Immature natural killer cell (primary cell): ENCODE data around the gene TWSG1. TPM values are rescaled to one million over a fixed set of nuclear protein-coding genes. Genes with fewer than 3 reads are reported as not detected.
A peak's percentile ranks its signal among the peaks of the same experiment; 100 is the strongest.

ENCODE experiments used
- DNase-seq, 3 donors: peaks; one replicate each; pipeline ENCODE4 v3.0.0; 2022; ENCODE audit warnings: mixed read lengths in 1 of 3
- H3K27ac Mint-ChIP-seq, 6 donors: one replicate each; pipeline ENCODE4 v1.8.0; 2020; ENCODE audit warnings: mixed read lengths in 6 of 6, mild to moderate bottlenecking in 5 of 6, inconsistent platforms in 4 of 6, moderate library complexity in 3 of 6
- H3K27me3 Mint-ChIP-seq, 3 donors: one replicate each; pipeline ENCODE4 v1.8.0; 2020 to 2021; ENCODE audit warnings: low read depth in 3 of 3, mild to moderate bottlenecking in 3 of 3, mixed read lengths in 3 of 3, moderate library complexity in 3 of 3, inconsistent platforms in 1 of 3
- H3K36me3 Mint-ChIP-seq, 3 donors: one replicate each; pipeline ENCODE4 v1.8.0; 2020; ENCODE audit warnings: mixed read lengths in 3 of 3, inconsistent platforms in 2 of 3, mild to moderate bottlenecking in 2 of 3
- H3K4me1 Mint-ChIP-seq, 2 donors: one replicate each; pipeline ENCODE4 v1.8.0; 2020; ENCODE audit warnings: inconsistent platforms in 2 of 2, mild to moderate bottlenecking in 2 of 2, mixed read lengths in 2 of 2, moderate library complexity in 1 of 2
- H3K4me3 Mint-ChIP-seq, 5 donors: one replicate each; pipeline ENCODE4 v1.8.0; 2020; ENCODE audit warnings: mild to moderate bottlenecking in 5 of 5, mixed read lengths in 5 of 5, inconsistent platforms in 3 of 5, moderate library complexity in 3 of 5
- H3K9me3 Mint-ChIP-seq, 6 donors: one replicate each; pipeline ENCODE4 v1.8.0; 2020; ENCODE audit warnings: mild to moderate bottlenecking in 6 of 6, mixed read lengths in 6 of 6, inconsistent platforms in 4 of 6, moderate library complexity in 3 of 6
- polyA plus RNA-seq, 3 donors: library from polyadenylated mRNA; unstranded; fragments of 300-500 nt; fragmentation: Illumina TruSeq; gene quantifications; one replicate each; pipeline ENCODE4 v1.2.3, GENCODE V29; 2021

Gene TWSG1
- polyA plus RNA-seq: 1 to 10 TPM; 5.1 to 5.3 (median 5.3) TPM

- DNase-seq: peak; percentile 89 to 92 (median 92)
- Mint-ChIP-seq H3K4me3 (peak within 1 kb of the TSS; percentile 80 to 94 (median 91)), H3K9me3 (no peaks in the 10 kb centered on the region), H3K36me3 (peaks cover 3 to 9% (median 8%) of the 10 kb centered on the region in 3 donors), H3K4me1 (peaks cover 14 to 19% of the 10 kb centered on the region in 2 donors), H3K27me3 (peaks cover 3 to 15% (median 8%) of the 10 kb centered on the region in 3 donors), H3K27ac (peak within 1 kb of the TSS; percentile 31 to 93 (median 83))
Measured at GRCh38 chr18:9334329-9334972, at the start of gene TWSG1. TSS of gene TWSG1 (plus strand) at chr18:9334773. CDS start at chr18:9337230, 2,457 bp downstream.

DNA sequence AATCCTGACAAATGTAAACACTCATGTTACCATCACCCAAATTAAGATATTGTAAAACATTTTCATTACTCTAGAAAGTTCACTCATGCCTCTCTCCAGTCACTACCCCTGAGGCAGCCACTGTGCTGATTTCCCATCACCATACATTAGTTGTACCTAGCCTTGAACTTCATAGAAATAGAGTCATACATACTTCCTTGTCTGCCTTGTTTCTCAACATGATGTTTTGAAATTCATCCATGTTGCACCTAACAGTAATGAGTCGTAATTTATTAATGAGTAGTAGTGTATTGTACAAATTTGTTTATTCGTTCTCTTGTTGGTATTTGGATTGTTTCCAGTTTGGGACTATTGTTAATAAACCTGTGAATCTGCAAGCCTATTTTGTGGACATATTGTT lies 49.0 kb upstream of the TWSG1 start:
- Mint-ChIP-seq H3K27me3 (peaks cover 0 to 2% (median 0%) of the 10 kb centered on the region in 3 donors), H3K36me3 (peaks cover 5 to 16% (median 10%) of the 10 kb centered on the region in 3 donors), H3K4me1 (peaks cover 0 to 1% of the 10 kb centered on the region in 2 donors), H3K9me3 (peaks cover 0 to 2% (median 0%) of the 10 kb centered on the region in 6 donors), H3K4me3 (no peak overlapping the region), H3K27ac (peak overlapping the region in 1 of 6 donors; percentile 44)
- DNase-seq: no peak

- Mint-ChIP-seq H3K36me3 (peaks cover 0 to 17% (median 5%) of the 10 kb centered on the region in 3 donors), H3K27me3 (peaks cover 0 to 3% (median 2%) of the 10 kb centered on the region in 3 donors), H3K4me3 (no peak overlapping the region), H3K27ac (peak overlapping the region in 1 of 6 donors; percentile 39), H3K4me1 (peaks cover 0 to 1% of the 10 kb centered on the region in 2 donors), H3K9me3 (peaks cover 0 to 2% (median 0%) of the 10 kb centered on the region in 6 donors)
- DNase-seq: no peak
Measured at GRCh38 chr18:9287036-9287435, 47.5 kb upstream of the TWSG1 start.

DNA sequence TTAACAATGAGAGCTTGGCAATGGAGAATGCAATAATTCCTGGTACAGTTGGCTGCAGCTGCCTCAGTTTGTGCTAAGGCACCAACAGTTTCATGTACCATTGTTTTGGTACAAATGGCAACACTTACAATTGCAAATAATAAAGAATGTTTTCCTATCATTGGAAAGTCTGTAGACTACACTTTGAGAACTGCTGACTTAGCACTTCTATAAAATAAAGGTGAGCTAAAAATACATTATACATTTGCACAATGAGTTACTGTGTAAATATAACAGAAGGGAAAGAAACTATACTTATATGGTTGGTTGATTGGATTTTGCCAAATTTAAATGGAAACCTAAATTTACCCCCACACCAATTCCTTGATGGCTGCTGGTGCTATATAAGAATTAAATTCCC lies 44.9 kb upstream of the TWSG1 start:
- no peak overlapping the region for H3K4me3 Mint-ChIP-seq
- peaks cover 0 to 1% of the 10 kb centered on the region in 2 donors for H3K4me1 Mint-ChIP-seq
- no peak for DNase-seq
- H3K27me3 Mint-ChIP-seq: peaks cover 0 to 4% (median 3%) of the 10 kb centered on the region in 3 donors
- peaks cover 2 to 20% (median 13%) of the 10 kb centered on the region in 6 donors for H3K9me3 Mint-ChIP-seq
- peaks cover 10 to 38% (median 12%) of the 10 kb centered on the region in 3 donors for H3K36me3 Mint-ChIP-seq
- no peak overlapping the region for H3K27ac Mint-ChIP-seq

DNA sequence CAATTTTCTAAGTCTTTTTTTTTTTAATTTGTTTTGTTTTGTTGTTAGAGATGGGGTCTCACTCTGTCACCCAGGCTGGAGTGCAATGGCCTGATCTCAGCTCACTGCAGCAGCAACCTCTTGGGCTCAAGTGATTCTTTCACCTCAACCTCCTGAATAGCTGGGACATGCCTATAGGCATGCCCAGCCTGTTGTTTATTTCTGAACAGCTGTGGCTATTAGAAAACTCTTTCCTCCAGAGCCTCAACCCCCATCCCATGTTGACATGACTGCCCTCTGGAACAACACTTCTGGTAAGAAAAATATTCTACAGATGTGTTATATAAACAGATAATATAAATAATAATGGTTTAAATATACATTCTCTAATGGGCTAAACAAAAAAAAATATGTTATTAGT lies 44.4 kb upstream of the TWSG1 start:
- H3K27me3 Mint-ChIP-seq: peaks cover 0 to 4% (median 3%) of the 10 kb centered on the region in 3 donors
- DNase-seq: no peak
- peaks cover 2 to 20% (median 13%) of the 10 kb centered on the region in 6 donors for H3K9me3 Mint-ChIP-seq
- no peak overlapping the region for H3K4me3 Mint-ChIP-seq
- peaks cover 0 to 1% of the 10 kb centered on the region in 2 donors for H3K4me1 Mint-ChIP-seq
- peaks cover 10 to 38% (median 12%) of the 10 kb centered on the region in 3 donors for H3K36me3 Mint-ChIP-seq
- H3K27ac Mint-ChIP-seq: no peak overlapping the region

DNA sequence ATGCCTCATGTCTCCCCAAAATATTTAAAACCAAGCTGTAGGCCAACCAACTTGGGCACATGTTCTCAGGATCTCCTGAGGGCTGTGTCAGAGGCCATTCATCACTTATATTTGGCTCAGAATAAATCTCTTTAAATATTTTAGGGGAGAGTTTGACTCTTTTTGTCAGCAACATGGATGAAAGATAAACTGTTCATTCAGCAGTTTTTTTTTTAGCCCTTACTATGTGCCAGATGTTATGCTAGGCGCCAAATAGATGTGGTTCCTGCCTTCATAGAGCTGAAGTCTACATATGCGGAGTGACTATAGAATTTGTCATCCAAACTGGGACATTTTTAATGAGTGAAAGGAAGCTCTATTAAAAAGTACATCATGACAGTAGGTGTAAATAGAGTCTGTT lies 42.5 kb upstream of the TWSG1 start:
- Mint-ChIP-seq H3K4me3 (no peak overlapping the region), H3K27me3 (peaks cover 0 to 4% (median 3%) of the 10 kb centered on the region in 3 donors), H3K4me1 (peaks cover 0 to 1% of the 10 kb centered on the region in 2 donors), H3K36me3 (peaks cover 10 to 33% (median 12%) of the 10 kb centered on the region in 3 donors), H3K9me3 (peaks cover 2 to 20% (median 13%) of the 10 kb centered on the region in 6 donors), H3K27ac (no peak overlapping the region)
- DNase-seq: no peak

GRCh38 chr18:9293948-9294347 lies 40.6 kb upstream of the TWSG1 start:
- peaks cover 0 to 3% (median 2%) of the 10 kb centered on the region in 3 donors for H3K27me3 Mint-ChIP-seq
- H3K27ac Mint-ChIP-seq: no peak overlapping the region
- peaks cover 10 to 30% (median 12%) of the 10 kb centered on the region in 3 donors for H3K36me3 Mint-ChIP-seq
- peaks cover 0 to 20% (median 13%) of the 10 kb centered on the region in 6 donors for H3K9me3 Mint-ChIP-seq
- H3K4me1 Mint-ChIP-seq: no peaks in the 10 kb centered on the region
- H3K4me3 Mint-ChIP-seq: no peak overlapping the region
- no peak for DNase-seq

- Mint-ChIP-seq H3K27ac (no peak overlapping the region), H3K4me1 (no peaks in the 10 kb centered on the region), H3K4me3 (no peak overlapping the region), H3K27me3 (peaks cover 0 to 6% (median 2%) of the 10 kb centered on the region in 3 donors), H3K36me3 (peaks cover 10 to 26% (median 12%) of the 10 kb centered on the region in 3 donors), H3K9me3 (peaks cover 0 to 20% (median 13%) of the 10 kb centered on the region in 6 donors)
- DNase-seq: no peak
Measured at GRCh38 chr18:9296233-9297006, 38.2 kb upstream of the TWSG1 start.

DNA sequence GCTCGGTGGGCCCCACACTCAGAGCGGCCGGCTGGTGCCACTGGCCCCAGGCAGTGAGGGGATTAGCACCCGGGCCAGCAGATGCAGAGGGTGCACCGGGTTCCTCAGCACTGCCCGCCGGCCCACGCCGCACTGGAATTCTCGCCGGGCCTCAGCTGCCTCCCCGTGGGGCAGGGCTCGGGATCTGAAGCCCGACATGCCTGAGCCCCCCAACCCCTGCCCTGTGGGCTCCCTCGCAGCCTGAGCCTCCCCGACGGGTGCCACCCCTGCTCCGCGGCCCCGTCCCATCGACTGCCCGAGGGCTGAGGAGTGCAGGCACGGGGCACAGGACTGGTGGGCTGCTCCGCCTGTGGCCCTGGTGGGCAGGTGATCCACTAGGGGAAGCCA lies 37.6 kb upstream of the TWSG1 start:
- no peak overlapping the region for H3K4me3 Mint-ChIP-seq
- no peak overlapping the region for H3K27ac Mint-ChIP-seq
- peaks cover 0 to 3% (median 2%) of the 10 kb centered on the region in 3 donors for H3K27me3 Mint-ChIP-seq
- no peak for DNase-seq
- H3K9me3 Mint-ChIP-seq: peaks cover 0 to 25% (median 13%) of the 10 kb centered on the region in 6 donors
- H3K36me3 Mint-ChIP-seq: peaks cover 10 to 21% (median 12%) of the 10 kb centered on the region in 3 donors
- H3K4me1 Mint-ChIP-seq: no peaks in the 10 kb centered on the region

DNA sequence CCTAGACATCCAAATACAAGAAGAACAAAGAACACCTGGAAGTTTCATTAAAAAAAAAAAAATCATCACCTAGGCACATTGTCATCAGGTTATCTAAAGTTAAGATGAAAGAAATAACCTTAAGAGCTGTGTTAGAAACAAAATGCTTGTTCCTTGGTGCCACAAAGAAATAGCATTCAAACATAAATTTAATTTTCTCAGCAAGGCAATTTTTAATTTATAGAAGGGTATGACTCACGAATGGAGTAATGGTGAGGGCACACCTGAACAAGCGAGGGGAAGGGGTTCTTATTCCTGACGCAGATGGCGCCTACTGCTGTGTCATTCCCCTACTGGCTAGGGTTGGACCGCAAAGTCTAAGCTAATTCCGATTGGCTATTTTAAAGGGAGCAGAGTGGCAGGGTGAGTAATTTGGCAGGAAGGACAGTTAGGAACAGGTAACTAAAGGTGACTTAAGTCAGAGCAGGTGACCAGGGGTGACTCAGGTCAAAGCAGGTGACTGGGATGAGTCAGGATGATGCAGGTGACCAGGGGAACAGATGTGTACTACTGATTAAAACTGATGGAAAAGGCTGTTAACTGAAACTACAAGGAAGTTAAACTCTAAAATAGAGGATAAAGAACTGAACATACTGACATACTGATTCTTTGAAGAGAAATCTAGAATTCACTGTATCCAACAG lies 30.0 kb upstream of the TWSG1 start:
- Mint-ChIP-seq H3K36me3 (peaks cover 0 to 23% (median 12%) of the 10 kb centered on the region in 3 donors), H3K27ac (no peak overlapping the region), H3K4me3 (no peak overlapping the region), H3K4me1 (no peaks in the 10 kb centered on the region), H3K9me3 (peaks cover 16 to 49% (median 36%) of the 10 kb centered on the region in 6 donors), H3K27me3 (peaks cover 3 to 11% (median 9%) of the 10 kb centered on the region in 3 donors)
- no peak for DNase-seq

GRCh38 chr18:9319333-9319732 lies 15.2 kb upstream of the TWSG1 start:
- DNase-seq: no peak
- H3K9me3 Mint-ChIP-seq: peaks cover 0 to 5% (median under 1%) of the 10 kb centered on the region in 6 donors
- H3K4me3 Mint-ChIP-seq: no peak overlapping the region
- no peaks in the 10 kb centered on the region for H3K36me3 Mint-ChIP-seq
- H3K27me3 Mint-ChIP-seq: peaks cover 0 to 4% (median 4%) of the 10 kb centered on the region in 3 donors
- H3K4me1 Mint-ChIP-seq: no peaks in the 10 kb centered on the region
- no peak overlapping the region for H3K27ac Mint-ChIP-seq

DNA sequence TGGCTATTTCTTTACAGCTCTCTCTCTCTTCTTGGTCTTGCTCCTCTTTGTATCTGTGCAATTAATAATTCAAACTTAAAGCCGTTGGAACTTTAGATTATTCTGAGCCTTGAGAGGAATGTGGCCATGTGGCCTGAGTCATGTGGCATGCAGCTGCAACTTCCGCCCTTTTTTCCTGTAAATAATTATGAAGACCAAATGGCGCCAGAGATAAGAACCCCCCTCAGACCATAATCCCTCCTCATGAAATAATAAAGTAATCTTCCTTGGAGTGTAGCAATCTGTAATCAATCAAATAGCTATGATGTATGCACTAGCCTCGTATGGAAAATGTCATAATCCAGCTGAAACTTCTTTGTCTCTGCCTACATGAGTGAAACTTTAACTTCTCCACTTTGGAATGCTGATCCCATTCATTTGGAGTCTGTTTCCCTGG lies 13.5 kb upstream of the TWSG1 start:
- Mint-ChIP-seq H3K27ac (no peak overlapping the region), H3K4me3 (no peak overlapping the region), H3K27me3 (peaks cover 4 to 7% (median 4%) of the 10 kb centered on the region in 3 donors), H3K36me3 (no peaks in the 10 kb centered on the region), H3K9me3 (peaks cover 0 to 5% (median under 1%) of the 10 kb centered on the region in 6 donors), H3K4me1 (no peaks in the 10 kb centered on the region)
- DNase-seq: no peak

DNA sequence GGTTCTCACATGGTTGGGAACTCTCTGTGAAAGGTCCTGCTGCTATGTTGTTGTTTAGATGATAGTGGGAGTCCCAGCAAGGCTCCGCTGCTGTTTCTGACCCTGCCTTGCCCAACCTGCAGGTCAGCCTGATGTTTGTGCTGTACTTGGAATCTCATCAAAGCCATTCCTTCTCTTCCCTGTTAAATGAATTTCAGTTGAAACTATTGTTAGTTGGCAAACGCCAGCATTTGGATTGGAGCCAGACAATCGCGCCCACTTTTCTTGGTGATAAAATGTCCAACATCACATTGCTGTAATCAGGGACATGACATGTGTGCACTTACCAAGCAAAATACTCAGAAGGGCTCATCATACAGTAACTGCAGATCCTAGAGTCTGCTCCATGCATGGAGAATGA lies 12.8 kb upstream of the TWSG1 start:
- Mint-ChIP-seq H3K4me1 (no peaks in the 10 kb centered on the region), H3K27ac (no peak overlapping the region), H3K9me3 (peaks cover 0 to 5% (median under 1%) of the 10 kb centered on the region in 6 donors), H3K27me3 (peaks cover 4 to 7% (median 4%) of the 10 kb centered on the region in 3 donors), H3K36me3 (no peaks in the 10 kb centered on the region), H3K4me3 (no peak overlapping the region)
- no peak for DNase-seq
